KMS-11 (cell line): ENCODE data around the gene ASPHD1.

ENCODE experiments used
- H2AFZ ChIP-seq: fragments of 200-600 bp; sonication (generic); 2 replicates; pipeline ENCODE4 v1.6.1; 2016; ENCODE audit warnings: antibody characterized with exemption, mixed run types, low read depth
- H3K27ac ChIP-seq: fragments of 200-600 bp; sonication (generic); 2 replicates; pipeline ENCODE4 v1.6.1; 2016; ENCODE audit warnings: mild to moderate bottlenecking, mixed run types
- H3K27me3 ChIP-seq: fragments of 200-600 bp; sonication (generic); 2 replicates; pipeline ENCODE4 v1.6.1; 2017; ENCODE audit warnings: mild to moderate bottlenecking, low read depth, mixed run types, moderate library complexity; ENCODE audit not compliant: insufficient read depth
- H3K36me3 ChIP-seq: fragments of 200-600 bp; sonication (generic); 2 replicates; pipeline ENCODE4 v1.6.1; 2017; ENCODE audit warnings: mild to moderate bottlenecking, mixed run types; ENCODE audit not compliant: insufficient read depth
- H3K4me1 ChIP-seq: fragments of 200-600 bp; sonication (generic); 2 replicates; pipeline ENCODE4 v1.6.1; 2016; ENCODE audit warnings: mild to moderate bottlenecking, low read depth, mixed run types; ENCODE audit not compliant: poor library complexity, severe bottlenecking
- H3K4me2 ChIP-seq: fragments of 200-600 bp; sonication (generic); 2 replicates; pipeline ENCODE4 v1.7.0; 2016; ENCODE audit warnings: mild to moderate bottlenecking, mixed run types
- H3K4me3 ChIP-seq: fragments of 200-600 bp; sonication (generic); IDR thresholded peaks from 2 replicates; pipeline ENCODE4 v1.6.1; 2017; ENCODE audit warnings: low read depth, low read length, mixed read lengths; ENCODE audit not compliant: insufficient read depth
- H3K79me2 ChIP-seq: fragments of 200-600 bp; sonication (generic); 2 replicates; pipeline ENCODE4 v1.6.1; 2016; ENCODE audit warnings: low read depth, mixed run types; ENCODE audit not compliant: insufficient read depth
- H3K9ac ChIP-seq: fragments of 200-600 bp; sonication (generic); 2 replicates; pipeline ENCODE4 v1.6.1; 2016; ENCODE audit warnings: mild to moderate bottlenecking, mixed run types
- H4K20me1 ChIP-seq: fragments of 200-600 bp; sonication (generic); 2 replicates; pipeline ENCODE4 v1.6.1; 2016; ENCODE audit warnings: mild to moderate bottlenecking, mixed run types; ENCODE audit not compliant: insufficient read depth
- TF ChIP-seq, protein P1 (sequence below): fragments of 200-600 bp; sonication (generic); conservative IDR thresholded peaks from 2 replicates; pipeline ENCODE4 v1.6.1; 2017; ENCODE audit warnings: low read depth, mild to moderate bottlenecking, antibody characterized with exemption, low read length, moderate library complexity, mixed read lengths

Gene ASPHD1

DNA sequence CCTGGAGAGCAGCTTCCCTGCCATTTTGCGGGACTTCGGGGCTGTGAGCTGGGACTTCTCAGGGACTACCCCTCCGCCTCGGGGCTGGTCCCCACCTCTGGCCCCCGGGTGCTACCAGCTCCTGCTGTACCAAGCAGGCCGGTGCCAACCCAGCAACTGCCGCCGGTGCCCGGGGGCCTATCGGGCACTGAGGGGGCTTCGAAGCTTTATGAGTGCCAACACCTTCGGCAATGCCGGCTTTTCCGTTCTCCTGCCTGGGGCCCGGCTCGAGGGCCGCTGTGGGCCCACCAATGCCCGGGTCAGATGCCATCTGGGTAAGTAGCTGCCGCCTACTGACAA lies 1.3 kb downstream of the ASPHD1 start:
- no peak overlapping the region; the same call in 1 of the 2 replicates for H3K4me2 ChIP-seq
- no peak overlapping the region for H3K9ac ChIP-seq

DNA sequence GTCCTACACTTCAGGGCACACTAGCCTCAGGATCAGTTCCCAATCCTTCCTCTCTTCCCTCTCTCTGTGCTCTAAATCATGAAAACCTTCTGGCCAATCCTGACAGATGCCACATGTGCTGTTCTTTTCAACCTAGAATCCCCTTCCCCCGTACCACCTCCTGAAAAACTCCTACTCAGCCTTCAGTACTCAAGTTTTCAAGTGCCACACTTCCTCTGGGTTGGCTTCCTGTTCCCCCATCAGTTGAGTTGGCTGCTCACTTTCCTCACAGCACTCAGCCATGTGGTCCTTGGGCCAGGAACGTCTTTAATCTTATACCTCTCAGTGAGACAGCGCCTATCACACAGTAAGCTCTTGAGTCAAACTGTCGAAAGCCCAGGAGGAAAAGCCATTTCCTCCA lies 3.3 kb downstream of the ASPHD1 start:
- Histone ChIP-seq H3K27me3 (peaks cover 12% of the 10 kb centered on the region; the same call in 1 of the 2 replicates), H2AFZ (no peak overlapping the region), H3K27ac (no peak overlapping the region), H4K20me1 (no peaks in the 10 kb centered on the region), H3K79me2 (no peaks in the 10 kb centered on the region), H3K36me3 (no peaks in the 10 kb centered on the region), H3K4me3 (no peak overlapping the region), H3K4me1 (peaks cover 4% of the 10 kb centered on the region), H3K9ac (no peak overlapping the region), H3K4me2 (no peak overlapping the region)
- TF ChIP-seq, protein P1, sequence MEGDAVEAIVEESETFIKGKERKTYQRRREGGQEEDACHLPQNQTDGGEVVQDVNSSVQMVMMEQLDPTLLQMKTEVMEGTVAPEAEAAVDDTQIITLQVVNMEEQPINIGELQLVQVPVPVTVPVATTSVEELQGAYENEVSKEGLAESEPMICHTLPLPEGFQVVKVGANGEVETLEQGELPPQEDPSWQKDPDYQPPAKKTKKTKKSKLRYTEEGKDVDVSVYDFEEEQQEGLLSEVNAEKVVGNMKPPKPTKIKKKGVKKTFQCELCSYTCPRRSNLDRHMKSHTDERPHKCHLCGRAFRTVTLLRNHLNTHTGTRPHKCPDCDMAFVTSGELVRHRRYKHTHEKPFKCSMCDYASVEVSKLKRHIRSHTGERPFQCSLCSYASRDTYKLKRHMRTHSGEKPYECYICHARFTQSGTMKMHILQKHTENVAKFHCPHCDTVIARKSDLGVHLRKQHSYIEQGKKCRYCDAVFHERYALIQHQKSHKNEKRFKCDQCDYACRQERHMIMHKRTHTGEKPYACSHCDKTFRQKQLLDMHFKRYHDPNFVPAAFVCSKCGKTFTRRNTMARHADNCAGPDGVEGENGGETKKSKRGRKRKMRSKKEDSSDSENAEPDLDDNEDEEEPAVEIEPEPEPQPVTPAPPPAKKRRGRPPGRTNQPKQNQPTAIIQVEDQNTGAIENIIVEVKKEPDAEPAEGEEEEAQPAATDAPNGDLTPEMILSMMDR = no peak

More for the DNA sequence above, 1.3 kb downstream of the ASPHD1 start:
- Histone ChIP-seq H2AFZ (no peak overlapping the region), H3K4me1 (peaks cover 4% of the 10 kb centered on the region), H3K79me2 (no peaks in the 10 kb centered on the region), H3K27me3 (peaks cover 32% of the 10 kb centered on the region; the same call in 1 of the 2 replicates), H3K27ac (no peak overlapping the region), H3K4me3 (no peak overlapping the region), H4K20me1 (no peaks in the 10 kb centered on the region), H3K36me3 (no peaks in the 10 kb centered on the region)
- TF ChIP-seq, protein P1 = no peak

DNA sequence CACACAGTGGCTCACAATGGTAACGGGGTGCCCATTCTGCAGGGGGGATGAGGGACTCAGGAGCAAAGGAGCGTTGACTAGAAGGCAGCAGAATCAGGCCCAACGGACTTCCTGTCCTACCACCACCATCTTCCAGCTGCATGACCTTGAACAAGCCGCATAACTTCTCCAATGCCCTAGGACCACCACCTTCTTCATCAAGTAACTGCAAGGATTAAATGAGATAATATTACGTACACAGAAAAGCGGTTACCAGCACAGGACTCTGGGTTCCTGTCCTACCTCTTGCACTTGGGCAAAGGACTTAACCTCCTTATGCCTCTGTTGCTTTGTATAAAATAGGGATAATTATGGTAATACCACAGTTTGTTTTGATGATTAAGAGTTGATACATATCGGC lies 4.7 kb downstream of the ASPHD1 start:
- no peaks in the 10 kb centered on the region for H4K20me1 ChIP-seq
- H3K79me2 ChIP-seq = no peaks in the 10 kb centered on the region
- no peak overlapping the region for H3K4me3 ChIP-seq
- H3K36me3 ChIP-seq = no peaks in the 10 kb centered on the region
- no peak overlapping the region for H3K27ac ChIP-seq
- no peaks in the 10 kb centered on the region for H3K27me3 ChIP-seq
- H3K4me1 ChIP-seq = no peaks in the 10 kb centered on the region
- H3K4me2 ChIP-seq = no peak overlapping the region
- TF ChIP-seq, protein P1 = no peak
- no peak overlapping the region for H2AFZ ChIP-seq
- H3K9ac ChIP-seq = no peak overlapping the region

DNA sequence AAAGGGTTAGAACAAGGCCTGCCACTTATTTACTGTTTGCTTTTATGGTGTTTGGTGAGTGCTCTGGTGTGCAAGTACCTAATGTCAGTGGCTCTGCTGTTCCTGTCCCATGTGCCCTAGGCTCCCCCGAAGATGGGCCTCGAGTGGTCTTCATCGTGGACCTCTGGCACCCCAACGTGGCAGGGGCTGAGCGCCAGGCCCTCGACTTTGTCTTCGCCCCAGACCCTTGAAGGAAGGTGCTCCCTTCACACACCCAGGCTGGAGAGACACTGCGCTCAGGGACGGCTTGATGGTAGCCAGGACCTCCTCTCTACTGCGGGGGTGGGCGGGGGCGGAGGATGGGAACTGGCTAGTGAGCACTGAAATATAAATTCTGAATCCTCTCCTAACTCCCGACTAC lies 5.4 kb downstream of the ASPHD1 start:
- TF ChIP-seq, protein P1 = no peak
- H3K79me2 ChIP-seq = no peaks in the 10 kb centered on the region
- no peak overlapping the region for H3K4me2 ChIP-seq
- H3K27me3 ChIP-seq = no peaks in the 10 kb centered on the region
- no peaks in the 10 kb centered on the region for H4K20me1 ChIP-seq
- no peaks in the 10 kb centered on the region for H3K36me3 ChIP-seq
- no peak overlapping the region for H3K4me3 ChIP-seq
- no peak overlapping the region for H3K27ac ChIP-seq
- no peaks in the 10 kb centered on the region for H3K4me1 ChIP-seq
- H3K9ac ChIP-seq = no peak overlapping the region
- H2AFZ ChIP-seq = no peak overlapping the region
